Stimulated activated CD4-positive, alpha-beta T cell treated with anti-CD3 and anti-CD28 coated beads, TNF-alpha, amount 100 ng/mL, for 4 hours (primary cell): ENCODE results near the gene SPNS1.
"Not testable (repeated sequence)": the region's sequence is repeated elsewhere in the genome, so short reads cannot be mapped to it uniquely, and the experiment has no call there.

Source experiments
- DNase-seq, 3 experiments: peaks; one replicate each; pipeline ENCODE4 v3.0.0-alpha.2; 2020; ENCODE audit warnings: low read depth in 3 of 3

Gene SPNS1, protein sequence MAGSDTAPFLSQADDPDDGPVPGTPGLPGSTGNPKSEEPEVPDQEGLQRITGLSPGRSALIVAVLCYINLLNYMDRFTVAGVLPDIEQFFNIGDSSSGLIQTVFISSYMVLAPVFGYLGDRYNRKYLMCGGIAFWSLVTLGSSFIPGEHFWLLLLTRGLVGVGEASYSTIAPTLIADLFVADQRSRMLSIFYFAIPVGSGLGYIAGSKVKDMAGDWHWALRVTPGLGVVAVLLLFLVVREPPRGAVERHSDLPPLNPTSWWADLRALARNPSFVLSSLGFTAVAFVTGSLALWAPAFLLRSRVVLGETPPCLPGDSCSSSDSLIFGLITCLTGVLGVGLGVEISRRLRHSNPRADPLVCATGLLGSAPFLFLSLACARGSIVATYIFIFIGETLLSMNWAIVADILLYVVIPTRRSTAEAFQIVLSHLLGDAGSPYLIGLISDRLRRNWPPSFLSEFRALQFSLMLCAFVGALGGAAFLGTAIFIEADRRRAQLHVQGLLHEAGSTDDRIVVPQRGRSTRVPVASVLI

DNA sequence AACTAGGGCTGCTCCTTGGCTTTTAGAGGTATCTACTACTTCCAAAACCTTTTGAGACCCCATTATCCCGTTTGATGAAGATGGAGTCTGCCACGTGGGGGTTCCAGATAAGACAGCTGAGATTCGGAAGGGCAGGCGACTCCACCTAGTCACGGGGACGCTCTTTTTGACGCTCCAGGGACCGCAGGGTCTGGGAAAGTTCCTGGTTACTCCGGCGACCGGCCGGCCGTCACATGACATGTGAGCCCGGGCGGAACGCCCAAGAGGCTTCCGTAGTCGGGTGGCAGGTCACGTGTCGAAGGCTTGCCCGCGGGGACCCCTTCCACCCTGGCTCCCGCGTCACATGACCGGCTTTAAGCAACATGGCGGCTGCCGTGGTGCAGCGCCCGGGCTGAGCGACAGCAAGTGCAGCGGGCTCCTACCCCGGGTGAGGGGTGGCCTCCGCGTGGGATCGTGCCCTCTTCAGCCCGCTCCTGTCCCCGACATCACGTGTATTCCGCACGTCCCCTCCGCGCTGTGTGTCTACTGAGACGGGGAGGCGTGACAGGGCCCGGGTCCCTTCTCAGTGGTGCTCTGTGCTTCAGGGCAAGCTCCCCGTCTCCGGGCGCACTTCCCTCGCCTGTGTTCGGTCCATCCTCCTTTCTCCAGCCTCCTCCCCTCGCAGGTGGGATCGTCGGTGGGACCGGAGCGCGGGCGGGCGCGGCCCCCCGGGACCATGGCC, at the start of gene SPNS1:
TSS of gene SPNS1 (plus strand) at position 342 of the 721 bp plus-strand sequence. CDS start at position 716, 374 bp downstream.
- DNase-seq = peak; percentile 82 to 87 (median 83)

GRCh38 chr16:28925386-28926228, 49.0 kb upstream of the SPNS1 start:
- DNase-seq = peak; percentile 55 to 65 (median 61)

GRCh38 chr16:28926284-28926683, 48.3 kb upstream of the SPNS1 start:
- not testable (repeated sequence) for DNase-seq

- no peak for DNase-seq
Observed at GRCh38 chr16:28927815-28928214, 46.8 kb upstream of the SPNS1 start.

DNA sequence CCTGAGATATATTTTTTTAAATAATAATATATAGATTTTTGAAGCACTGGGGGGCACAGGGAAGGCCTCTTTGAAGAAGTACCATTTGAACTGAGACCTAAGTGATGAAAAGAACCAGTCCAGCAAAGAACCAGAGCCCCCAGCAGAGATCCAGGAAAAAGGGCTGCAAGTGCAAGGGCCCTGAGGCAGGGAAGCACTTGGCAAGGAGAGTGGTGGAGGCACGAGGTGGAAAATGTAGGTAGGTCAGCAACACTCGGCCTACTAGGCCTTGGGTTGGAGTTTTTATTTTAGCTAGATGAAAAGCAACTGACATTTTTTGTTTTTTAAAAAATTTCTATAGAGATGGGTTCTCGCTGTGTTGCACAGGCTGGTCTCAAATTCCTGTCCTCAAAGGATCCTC, 44.4 kb upstream of the SPNS1 start:
- DNase-seq = no peak

DNA sequence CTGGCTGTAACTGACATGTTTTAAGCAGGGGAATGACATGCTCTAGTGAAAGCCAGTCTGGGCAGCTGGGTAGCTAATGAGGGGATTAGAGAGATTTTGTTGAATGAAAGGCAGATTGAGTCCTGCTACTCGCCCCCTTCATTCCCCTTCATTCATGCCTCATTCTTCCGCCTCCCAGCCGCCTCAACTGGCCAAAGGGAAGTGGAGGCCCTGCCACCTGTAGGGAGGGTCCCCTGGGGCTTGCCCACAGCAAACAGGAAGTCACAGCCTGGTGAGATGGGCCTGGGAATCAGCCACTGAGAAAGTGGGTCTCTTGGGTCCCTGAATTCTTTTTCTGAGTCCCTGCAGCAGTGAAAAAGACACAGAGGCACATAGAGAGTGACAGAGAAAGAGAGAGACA, 43.9 kb upstream of the SPNS1 start:
- no peak for DNase-seq

- DNase-seq = no peak
Observed at GRCh38 chr16:28931801-28932225, 42.8 kb upstream of the SPNS1 start, which contains the start of gene CD19. Gene CD19, plus strand, starts transcription at chr16:28931971. Its CDS starts 30 bp downstream, at chr16:28932001.

DNA sequence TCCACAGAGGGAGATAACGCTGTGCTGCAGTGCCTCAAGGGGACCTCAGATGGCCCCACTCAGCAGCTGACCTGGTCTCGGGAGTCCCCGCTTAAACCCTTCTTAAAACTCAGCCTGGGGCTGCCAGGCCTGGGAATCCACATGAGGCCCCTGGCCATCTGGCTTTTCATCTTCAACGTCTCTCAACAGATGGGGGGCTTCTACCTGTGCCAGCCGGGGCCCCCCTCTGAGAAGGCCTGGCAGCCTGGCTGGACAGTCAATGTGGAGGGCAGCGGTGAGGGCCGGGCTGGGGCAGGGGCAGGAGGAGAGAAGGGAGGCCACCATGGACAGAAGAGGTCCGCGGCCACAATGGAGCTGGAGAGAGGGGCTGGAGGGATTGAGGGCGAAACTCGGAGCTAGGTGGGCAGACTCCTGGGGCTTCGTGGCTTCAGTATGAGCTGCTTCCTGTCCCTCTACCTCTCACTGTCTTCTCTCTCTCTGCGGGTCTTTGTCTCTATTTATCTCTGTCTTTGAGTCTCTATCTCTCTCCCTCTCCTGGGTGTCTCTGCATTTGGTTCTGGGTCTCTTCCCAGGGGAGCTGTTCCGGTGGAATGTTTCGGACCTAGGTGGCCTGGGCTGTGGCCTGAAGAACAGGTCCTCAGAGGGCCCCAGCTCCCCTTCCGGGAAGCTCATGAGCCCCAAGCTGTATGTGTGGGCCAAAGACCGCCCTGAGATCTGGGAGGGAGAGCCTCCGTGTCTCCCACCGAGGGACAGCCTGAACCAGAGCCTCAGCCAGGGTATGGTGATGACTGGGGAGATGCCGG, 42.0 kb upstream of the SPNS1 start:
- no peak for DNase-seq

- DNase-seq = no peak
Observed at GRCh38 chr16:28933171-28933570, 41.4 kb upstream of the SPNS1 start.

DNA sequence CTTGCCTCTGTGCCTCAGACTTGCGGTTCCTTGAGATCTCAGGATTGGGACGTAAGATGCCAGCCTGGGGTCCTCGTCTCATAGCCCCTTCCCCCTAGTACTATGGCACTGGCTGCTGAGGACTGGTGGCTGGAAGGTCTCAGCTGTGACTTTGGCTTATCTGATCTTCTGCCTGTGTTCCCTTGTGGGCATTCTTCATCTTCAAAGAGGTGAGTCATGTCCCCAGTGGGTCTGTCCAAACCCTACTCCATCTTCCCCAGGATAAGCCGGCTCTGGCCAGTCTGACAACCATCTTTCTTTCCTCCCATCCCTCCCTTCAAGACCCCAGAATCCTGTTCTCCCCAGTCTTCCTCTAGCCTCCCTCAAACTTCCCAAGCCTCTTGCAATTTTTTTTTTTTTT, 39.2 kb upstream of the SPNS1 start:
- no peak for DNase-seq

DNA sequence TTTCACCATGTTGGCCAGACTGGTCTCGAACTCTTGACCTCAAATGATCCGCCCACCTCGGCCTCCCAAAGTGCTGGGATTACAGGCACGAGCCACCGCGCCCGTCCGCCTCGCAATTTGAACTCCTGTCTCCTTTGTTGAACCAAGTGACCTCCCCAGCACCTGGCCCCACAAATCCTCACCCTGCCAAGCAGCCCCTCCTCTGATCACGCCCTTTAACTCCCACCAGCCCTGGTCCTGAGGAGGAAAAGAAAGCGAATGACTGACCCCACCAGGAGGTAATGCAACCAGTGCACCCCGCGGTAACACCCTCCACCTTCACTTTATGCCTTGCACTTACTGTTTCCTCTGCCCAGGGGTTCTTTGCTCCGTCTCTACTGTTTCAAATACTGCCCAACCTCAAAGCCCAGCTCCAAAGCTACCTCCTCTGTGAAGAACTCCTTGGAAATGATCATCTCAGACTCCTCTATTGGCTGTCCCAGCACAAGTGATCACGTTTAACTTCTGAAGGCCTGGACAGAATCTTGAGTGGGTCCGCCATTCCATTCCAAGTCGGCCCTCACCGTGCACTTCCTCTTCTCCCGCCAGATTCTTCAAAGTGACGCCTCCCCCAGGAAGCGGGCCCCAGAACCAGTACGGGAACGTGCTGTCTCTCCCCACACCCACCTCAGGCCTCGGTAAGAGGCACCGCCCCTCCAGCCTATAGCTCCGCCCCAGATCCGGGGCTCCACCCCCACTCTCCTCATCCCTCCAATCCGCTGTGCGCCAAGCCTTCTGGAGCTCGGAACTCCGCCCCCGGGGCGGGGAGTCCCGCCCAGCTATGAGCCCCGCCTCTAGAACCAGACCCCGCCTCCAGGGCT, 38.4 kb upstream of the SPNS1 start:
- peak; percentile 72 to 78 (median 73) for DNase-seq

DNA sequence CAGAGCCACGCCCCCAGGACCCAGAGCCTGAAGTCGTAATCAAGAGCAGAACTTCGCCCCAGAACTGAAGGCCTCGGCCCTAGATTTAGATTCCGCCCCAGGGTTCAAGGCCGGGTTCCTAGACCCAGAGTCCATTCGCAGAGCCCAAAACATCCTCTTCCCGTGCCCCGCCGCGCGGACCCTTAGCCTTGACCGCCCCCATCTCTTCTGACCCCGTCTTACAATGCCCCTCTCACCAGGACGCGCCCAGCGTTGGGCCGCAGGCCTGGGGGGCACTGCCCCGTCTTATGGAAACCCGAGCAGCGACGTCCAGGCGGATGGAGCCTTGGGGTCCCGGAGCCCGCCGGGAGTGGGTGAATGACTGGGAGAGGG, 37.8 kb upstream of the SPNS1 start:
- DNase-seq = no peak

GRCh38 chr16:28937222-28937876, 37.2 kb upstream of the SPNS1 start:
- no peak for DNase-seq

DNA sequence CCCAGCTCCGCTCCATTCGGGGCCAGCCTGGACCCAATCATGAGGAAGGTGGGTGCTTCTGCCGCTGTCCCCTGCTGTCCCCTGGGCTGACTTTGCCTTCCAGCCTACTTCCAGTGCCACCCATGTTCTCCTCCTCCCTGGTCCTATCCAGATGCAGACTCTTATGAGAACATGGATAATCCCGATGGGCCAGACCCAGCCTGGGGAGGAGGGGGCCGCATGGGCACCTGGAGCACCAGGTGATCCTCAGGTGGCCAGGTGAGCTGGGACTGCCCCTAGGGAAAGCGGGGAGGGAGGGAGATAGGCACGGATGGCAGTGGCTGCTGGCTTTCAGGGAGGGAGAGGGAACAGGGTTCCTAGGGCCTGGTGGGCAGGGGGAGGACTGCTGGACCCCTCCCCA, 35.9 kb upstream of the SPNS1 start:
- no peak for DNase-seq

DNA sequence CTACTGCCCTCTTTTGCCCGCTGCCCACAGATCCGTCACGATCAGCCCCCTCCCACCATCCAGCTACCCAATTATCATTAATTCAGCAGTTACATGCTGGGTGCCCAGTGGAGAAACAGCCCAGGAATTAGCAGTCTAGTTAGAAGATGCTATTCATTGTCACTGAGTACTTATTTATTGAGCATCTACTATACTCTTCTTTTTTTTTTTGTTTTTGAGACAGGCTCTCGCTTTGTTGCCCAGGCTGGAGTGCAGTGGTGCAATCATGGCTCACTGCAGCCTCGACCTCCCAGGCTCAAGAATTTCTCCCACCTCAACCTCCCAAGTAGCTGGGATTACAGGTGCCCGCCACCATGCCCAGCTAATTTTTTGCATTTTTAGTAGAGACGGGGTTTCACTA, 34.8 kb upstream of the SPNS1 start:
- DNase-seq = not testable (repeated sequence)

- DNase-seq = no peak
Observed at GRCh38 chr16:28943281-28943680, 31.3 kb upstream of the SPNS1 start.

DNA sequence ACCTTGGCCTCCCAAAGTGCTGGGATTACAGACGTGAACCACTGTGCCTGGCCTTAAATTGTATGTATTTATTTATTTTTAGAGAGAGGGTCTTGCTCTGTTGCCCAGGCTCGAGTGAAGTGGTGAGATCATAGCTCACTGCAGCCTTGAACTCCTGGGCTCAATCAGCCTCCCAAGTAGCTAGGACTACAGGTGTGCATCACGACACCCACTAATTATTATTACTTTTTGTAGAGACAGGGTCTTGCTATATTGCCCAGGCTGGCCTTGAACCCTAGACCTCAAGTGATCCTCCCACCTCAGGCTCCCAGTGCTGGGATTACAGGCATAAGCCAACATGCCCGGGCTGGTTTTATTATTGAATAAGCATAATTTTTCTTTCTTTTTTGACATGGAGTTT, 27.9 kb upstream of the SPNS1 start:
- DNase-seq = no peak

GRCh38 chr16:28950648-28951409, 23.7 kb upstream of the SPNS1 start, which contains the start of gene NFATC2IP:
Gene NFATC2IP, plus strand, starts transcription at chr16:28950937. Its CDS starts 75 bp downstream, at chr16:28951012.
- DNase-seq = peak; percentile 99 to 100 (median 99)
